ENCODE data around the gene SELE.

SELE gene, protein sequence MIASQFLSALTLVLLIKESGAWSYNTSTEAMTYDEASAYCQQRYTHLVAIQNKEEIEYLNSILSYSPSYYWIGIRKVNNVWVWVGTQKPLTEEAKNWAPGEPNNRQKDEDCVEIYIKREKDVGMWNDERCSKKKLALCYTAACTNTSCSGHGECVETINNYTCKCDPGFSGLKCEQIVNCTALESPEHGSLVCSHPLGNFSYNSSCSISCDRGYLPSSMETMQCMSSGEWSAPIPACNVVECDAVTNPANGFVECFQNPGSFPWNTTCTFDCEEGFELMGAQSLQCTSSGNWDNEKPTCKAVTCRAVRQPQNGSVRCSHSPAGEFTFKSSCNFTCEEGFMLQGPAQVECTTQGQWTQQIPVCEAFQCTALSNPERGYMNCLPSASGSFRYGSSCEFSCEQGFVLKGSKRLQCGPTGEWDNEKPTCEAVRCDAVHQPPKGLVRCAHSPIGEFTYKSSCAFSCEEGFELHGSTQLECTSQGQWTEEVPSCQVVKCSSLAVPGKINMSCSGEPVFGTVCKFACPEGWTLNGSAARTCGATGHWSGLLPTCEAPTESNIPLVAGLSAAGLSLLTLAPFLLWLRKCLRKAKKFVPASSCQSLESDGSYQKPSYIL

DNA sequence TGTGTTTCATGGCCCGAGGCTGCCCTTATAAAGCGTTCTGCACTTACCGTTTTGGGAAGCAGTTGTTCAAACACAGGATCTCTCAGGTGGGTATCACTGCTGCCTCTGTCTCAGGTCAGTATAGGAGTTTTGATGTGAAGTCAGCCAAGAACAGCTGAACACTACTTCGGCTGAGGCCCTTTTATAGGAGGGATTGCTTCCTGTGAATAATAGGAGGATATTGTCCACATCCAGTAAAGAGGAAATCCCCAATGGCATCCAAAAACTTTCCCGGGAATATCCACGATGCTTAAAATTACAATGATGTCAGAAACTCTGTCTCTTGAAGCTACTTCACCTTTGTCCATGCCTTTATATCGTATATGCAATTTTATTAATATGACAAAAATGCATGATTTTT is at the start of gene SELE:
Gene SELE (minus strand): TSS at position 156 of the 400 bp plus-strand sequence. CDS start 467 bp downstream, outside the sequence.
- TF ChIP-seq GATA2 (IDR thresholded peaks at IDR 0.05; ENCODE audit: low read depth, low read length) (no peak), GATA3 (IDR thresholded peaks at IDR 0.05; ENCODE audit: low read depth, low read length) (no peak)

DNA sequence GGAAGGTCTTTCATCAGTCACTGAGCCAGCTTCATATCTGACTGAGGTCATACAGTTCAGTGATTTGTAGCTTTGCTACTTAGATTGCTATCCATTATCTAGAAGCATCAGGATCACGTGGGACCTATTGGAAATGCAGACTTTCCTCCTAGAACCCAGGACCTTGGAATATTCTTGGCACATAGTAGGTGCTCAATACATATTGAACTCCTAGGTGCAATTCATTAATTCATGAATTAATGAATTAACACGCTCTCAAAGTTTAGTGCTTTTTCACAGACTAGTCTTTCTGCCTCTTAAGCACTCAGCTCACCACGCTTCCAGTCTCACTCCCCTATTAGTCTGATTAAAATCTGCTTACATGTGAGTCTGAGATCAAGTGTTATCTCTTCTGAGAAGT is 48.7 kb upstream of the SELE start:
- no peak for TF ChIP-seq GATA3 (IDR thresholded peaks at IDR 0.05; ENCODE audit: low read depth, low read length)
- no peak for TF ChIP-seq GATA2 (IDR thresholded peaks at IDR 0.05; ENCODE audit: low read depth, low read length)

DNA sequence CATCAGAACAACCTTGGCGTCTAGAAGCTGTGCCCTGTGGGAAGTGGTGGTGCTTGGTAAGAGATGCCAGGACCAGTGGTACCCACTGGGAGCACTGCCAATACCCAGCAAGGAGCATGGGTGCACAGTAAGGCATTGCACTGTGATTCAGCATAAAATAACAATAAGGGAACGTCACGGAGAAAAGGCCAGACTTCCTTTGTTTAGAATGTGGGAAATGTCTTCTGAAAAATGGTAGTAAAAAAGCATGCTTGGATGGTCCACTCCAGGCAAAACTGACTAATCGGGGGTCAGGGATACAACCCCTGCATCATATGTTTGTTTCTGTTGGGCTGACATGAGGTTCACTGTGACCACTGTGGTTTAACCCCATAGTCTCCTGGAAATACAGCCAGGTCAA is 46.1 kb upstream of the SELE start:
- TF ChIP-seq GATA3 (IDR thresholded peaks at IDR 0.05; ENCODE audit: low read depth, low read length) (no peak), GATA2 (IDR thresholded peaks at IDR 0.05; ENCODE audit: low read depth, low read length) (no peak)

DNA sequence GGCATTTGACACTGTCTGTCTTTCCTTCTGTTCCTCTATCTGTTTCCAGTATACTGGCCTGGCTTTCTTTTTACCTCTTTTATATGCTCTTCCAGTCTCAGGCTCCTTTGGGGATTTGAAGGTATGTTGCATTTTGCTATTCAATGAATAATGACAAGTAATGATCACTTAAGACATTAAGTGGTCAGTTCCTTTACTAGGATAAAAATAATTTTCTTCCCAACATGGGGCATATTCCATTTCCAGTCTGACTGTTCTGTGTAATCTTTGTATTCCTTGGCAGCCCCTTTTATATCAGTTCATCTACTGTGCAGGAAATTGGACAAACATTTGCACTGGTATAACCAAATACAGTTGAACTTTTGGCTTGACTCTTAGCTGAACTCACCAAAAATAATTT is 45.3 kb upstream of the SELE start:
- TF ChIP-seq GATA2 (IDR thresholded peaks at IDR 0.05; ENCODE audit: low read depth, low read length): no peak
- no peak for TF ChIP-seq GATA3 (IDR thresholded peaks at IDR 0.05; ENCODE audit: low read depth, low read length)

DNA sequence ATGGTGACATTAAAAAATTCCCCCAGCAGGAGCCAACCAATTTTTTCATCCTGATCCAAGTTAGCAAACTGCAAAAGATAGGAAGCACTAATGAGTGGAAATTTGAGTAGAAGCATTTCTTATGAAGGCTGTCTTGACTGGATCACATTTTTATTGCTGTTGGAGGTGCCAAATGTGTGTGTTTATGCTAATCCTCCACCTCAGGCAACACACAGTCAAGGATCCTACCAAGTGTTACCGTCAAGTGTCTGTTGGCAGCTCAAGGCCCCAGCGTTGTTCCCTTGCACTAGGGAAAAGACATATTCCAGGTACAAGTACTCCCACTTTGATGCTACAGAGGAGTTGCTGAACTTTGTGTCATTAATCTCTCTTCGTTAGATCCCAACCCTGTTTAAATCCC is 42.6 kb upstream of the SELE start:
- TF ChIP-seq GATA2 (IDR thresholded peaks at IDR 0.05; ENCODE audit: low read depth, low read length): no peak
- no peak for TF ChIP-seq GATA3 (IDR thresholded peaks at IDR 0.05; ENCODE audit: low read depth, low read length)

DNA sequence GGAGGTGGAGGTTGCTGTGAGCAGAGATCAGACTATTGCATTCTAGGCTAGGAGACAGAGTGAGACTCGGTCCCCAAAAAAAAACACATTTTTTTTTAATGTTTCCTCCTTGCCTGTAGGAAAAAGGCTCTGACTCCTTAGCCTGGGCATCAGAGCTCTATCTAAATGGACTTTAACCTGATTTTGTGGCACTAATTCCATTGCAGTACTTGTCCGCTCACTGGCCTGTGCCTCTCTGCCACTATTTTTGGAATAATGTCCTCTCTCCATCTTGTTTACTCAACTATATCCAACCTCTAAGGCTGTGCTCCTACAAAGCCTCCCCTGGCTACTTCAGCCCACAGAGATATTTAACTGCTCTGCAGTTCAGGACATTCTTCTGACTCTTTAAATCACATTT is 34.3 kb upstream of the SELE start:
- TF ChIP-seq GATA2 (IDR thresholded peaks at IDR 0.05; ENCODE audit: low read depth, low read length): no peak
- TF ChIP-seq GATA3 (IDR thresholded peaks at IDR 0.05; ENCODE audit: low read depth, low read length): no peak

DNA sequence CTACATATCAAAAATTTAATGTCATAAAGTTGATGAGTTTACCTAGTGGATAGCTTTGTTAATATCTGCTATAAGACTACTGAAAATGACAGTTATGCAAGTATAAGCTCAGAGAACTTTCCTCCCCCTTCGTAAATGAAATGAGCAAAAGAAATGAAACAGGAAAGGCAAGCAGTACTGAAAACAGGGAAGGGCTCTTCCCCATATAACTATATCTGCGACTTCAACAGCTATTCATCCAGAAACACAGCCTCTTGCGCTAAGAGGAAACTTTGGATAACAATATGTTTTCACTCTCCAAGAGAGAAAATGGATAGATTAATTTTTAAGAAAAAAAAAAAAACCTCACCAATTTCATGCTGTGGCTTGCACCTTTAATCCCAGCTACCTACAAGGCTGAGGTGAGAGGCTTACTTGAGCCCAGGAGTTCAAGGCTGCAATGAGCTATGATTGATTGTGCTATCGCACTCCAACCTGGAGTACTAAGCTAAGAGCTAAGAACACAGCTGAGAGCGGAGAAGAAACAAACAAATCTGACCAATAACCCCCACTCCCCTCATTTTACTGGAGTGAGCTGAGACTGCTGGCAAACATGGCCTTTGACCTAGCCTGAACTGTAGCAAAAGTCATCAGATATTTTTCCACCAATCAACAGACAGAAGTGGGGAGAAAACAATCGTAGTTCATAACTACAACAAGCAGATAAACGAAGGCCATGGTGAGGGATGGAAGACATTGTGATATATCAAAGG is 31.9 kb upstream of the SELE start:
- TF ChIP-seq GATA2 (IDR thresholded peaks at IDR 0.05; ENCODE audit: low read depth, low read length) (no peak), GATA3 (IDR thresholded peaks at IDR 0.05; ENCODE audit: low read depth, low read length) (no peak)

DNA sequence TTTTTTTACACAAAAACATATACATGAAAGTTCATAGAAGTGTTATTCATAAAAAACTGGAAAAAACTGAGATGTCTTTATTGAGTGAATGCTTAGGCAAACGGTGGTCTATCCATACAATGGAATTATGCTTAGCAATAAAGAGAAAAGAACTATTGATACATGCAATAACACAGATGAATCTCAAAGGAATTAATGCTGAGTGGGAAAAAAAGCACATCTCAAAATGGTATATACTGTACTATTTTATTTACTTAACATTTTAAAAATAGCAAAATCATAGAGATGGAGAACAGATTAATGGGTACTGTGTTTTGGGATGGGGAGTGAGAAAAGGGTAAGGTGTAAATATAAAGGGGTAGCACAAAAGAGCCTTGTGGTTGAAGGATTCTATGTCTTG is 31.0 kb upstream of the SELE start:
- no peak for TF ChIP-seq GATA3 (IDR thresholded peaks at IDR 0.05; ENCODE audit: low read depth, low read length)
- no peak for TF ChIP-seq GATA2 (IDR thresholded peaks at IDR 0.05; ENCODE audit: low read depth, low read length)

DNA sequence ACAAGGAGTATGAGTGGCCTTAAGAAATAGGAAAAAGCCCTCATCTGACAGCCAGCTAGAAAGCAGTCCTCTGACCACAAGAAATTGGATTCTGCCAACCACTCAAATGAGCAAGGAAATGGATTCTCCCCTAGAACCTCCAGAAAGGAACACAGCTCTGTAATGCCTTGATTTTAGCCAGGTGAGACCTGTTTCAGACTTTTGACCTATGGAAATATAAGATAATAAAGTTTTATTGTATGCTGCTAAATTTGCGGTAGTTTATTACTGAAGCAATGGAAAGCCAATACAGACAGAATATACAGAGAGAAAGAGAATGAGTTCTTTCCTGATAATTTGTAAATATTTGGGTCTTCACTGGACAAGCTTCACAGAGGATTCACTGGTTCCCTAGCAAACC is 28.8 kb upstream of the SELE start:
- TF ChIP-seq GATA2 (IDR thresholded peaks at IDR 0.05; ENCODE audit: low read depth, low read length): no peak
- no peak for TF ChIP-seq GATA3 (IDR thresholded peaks at IDR 0.05; ENCODE audit: low read depth, low read length)

DNA sequence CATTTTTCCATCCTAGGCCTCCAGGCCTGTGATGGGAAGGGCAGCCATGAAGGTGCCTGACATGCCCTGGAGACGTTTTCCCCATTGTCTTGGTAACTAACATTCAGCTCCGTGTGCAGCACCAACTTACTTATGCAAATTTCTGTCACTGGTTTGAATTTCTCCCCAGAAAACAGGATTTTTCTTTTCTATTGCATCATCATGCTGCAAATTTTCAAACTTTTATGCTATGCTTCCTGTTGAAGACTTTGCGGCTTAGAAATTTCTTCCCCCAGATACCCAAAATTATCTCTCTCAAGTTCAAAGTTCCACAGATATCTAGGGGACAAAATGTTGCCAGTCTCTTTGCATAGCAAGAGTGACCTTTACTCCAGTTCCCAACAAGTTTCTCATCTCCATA is 25.2 kb upstream of the SELE start:
- TF ChIP-seq GATA2 (IDR thresholded peaks at IDR 0.05; ENCODE audit: low read depth, low read length): no peak
- no peak for TF ChIP-seq GATA3 (IDR thresholded peaks at IDR 0.05; ENCODE audit: low read depth, low read length)

DNA sequence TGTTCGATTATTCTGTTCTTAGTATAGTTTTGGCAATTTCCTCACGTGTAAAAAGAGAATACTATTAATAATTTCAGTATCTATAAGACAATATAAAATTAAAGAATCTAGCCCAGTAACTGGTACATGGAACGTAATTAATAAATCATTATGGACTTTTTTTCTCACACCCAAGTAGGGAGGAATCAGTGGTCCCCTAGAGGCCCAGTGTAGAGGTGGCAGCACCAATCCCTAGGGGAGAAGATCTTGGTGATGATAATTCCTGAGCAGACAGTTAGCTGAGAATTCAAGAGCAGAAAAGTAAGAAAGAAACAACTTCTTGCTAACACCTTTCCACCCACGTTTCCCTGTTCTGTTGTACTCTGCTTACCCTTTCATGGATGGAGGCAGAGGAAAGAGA is 19.7 kb upstream of the SELE start:
- TF ChIP-seq GATA3 (IDR thresholded peaks at IDR 0.05; ENCODE audit: low read depth, low read length) (no peak), GATA2 (IDR thresholded peaks at IDR 0.05; ENCODE audit: low read depth, low read length) (0 out of 2 replicates have a peak, but pooled peaks have one; percentile 6)

DNA sequence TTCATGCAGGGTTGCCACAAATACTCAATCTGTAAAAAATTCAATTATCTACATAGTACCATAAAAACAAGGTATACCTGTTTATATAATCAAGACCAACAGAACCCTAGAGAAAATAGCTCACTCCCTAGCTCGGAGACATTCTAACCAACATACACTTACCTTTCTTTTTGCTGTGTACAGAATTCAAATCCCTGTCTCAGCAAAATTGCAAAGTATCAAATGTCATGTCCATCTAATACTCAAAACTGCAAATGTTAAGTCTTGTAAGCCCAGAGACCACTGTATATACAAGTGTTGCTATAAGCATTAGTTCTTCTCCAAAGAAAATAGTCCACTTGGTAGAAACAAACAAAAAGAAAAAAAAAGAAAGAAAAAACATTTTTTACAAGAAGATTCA is 16.2 kb upstream of the SELE start:
- TF ChIP-seq GATA3 (IDR thresholded peaks at IDR 0.05; ENCODE audit: low read depth, low read length) (no peak), GATA2 (IDR thresholded peaks at IDR 0.05; ENCODE audit: low read depth, low read length) (no peak)

DNA sequence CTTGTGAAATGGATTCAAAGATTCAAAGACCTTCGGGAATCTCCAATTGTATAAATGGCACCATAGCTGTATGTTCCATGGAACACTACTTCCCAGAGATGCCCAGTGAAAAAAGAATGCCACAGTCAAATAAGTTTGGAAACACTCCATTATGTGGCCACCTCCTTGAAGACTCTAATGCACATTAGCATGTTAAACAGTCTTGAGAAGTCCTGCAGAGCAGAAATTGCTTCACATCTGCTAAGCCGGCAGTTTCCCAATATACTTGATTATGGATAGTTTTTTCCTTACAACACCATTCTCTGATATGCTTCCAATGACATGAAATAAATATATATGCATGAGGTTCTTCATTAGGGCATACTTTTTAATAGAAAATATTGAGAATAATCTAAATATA is 12.7 kb upstream of the SELE start:
- TF ChIP-seq GATA2 (IDR thresholded peaks at IDR 0.05; ENCODE audit: low read depth, low read length) (no peak), GATA3 (IDR thresholded peaks at IDR 0.05; ENCODE audit: low read depth, low read length) (no peak)

DNA sequence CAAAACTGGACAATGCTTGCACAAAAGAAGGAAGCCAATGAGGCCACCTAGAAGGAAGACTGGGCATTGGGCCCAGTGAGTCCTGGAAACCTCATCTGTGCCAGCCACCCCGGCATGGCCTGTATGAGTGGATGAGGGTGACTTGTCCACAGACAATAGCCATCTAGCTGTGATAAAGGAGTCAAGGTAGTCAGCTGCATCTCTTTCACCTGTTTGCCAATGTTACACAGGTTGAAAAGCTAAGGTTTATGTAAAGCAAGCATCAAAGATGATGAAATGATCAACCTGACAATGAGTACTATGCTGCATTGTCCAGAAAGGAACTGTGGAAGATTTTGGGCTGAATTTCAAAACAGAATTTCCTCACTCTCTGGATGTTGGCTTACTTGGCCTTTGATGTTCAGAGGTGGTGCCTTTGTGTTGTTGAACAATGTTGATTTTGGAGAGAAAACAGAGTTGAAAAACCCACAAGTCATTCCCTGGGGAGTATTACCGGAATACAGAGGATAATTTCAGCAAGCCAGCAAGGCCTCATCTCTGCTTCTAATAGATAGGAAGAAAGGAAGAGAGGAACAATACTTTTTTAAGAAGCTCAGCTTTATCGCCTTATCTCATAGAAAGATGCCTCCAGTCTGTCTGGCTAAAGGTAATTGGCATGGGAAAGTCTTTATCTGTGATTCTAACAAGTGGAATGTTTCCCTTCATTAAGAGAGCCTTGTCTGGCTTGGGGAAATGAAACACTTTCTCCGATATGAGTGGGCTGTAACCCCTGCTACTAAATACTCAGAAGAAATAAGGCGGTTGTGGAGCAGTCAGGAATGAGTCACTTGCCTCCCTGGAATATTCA is 11.4 kb upstream of the SELE start:
- TF ChIP-seq GATA2 (IDR thresholded peaks at IDR 0.05; ENCODE audit: low read depth, low read length) (no peak), GATA3 (IDR thresholded peaks at IDR 0.05; ENCODE audit: low read depth, low read length) (no peak)

All from SH-SY5Y (cell line).